Neuronal stem cell (in vitro differentiated cells): ENCODE results near the gene GMPS.
"Not testable (repeated sequence)": the region's sequence is repeated elsewhere in the genome, so short reads cannot be mapped to it uniquely, and the experiment has no call there.

ENCODE experiments used
- DNase-seq: peaks from one replicate; pipeline ENCODE4 v3.0.0-alpha.2; 2013; ENCODE audit warnings: low spot score
- H2AFZ ChIP-seq: one replicate; pipeline ENCODE4 v1.6.1; 2013; ENCODE audit warnings: mild to moderate bottlenecking, low read length, inconsistent platforms
- H2AK5ac ChIP-seq: 2 replicates; pipeline ENCODE4 v1.6.1; 2013; ENCODE audit warnings: low read depth, mild to moderate bottlenecking, inconsistent platforms, low read length, moderate library complexity, mixed read lengths
- H2BK120ac ChIP-seq: 2 replicates; pipeline ENCODE4 v1.6.1; 2013; ENCODE audit warnings: low read depth, mild to moderate bottlenecking, inconsistent platforms, low read length, moderate library complexity, mixed read lengths
- H2BK12ac ChIP-seq: one replicate; pipeline ENCODE4 v1.6.1; 2013; ENCODE audit warnings: low read length, inconsistent platforms
- H2BK15ac ChIP-seq: 2 replicates; pipeline ENCODE4 v1.6.1; 2013; ENCODE audit warnings: mild to moderate bottlenecking, low read length, inconsistent platforms, mixed read lengths
- H2BK5ac ChIP-seq: one replicate; pipeline ENCODE4 v1.6.1; 2013; ENCODE audit warnings: inconsistent platforms, mild to moderate bottlenecking, low read length, moderate library complexity
- H3K14ac ChIP-seq: one replicate; pipeline ENCODE4 v1.6.1; 2013; ENCODE audit warnings: low read length, inconsistent platforms
- H3K18ac ChIP-seq: 2 replicates; pipeline ENCODE4 v1.6.1; 2013; ENCODE audit warnings: low read length, inconsistent platforms
- H3K23ac ChIP-seq: 2 replicates; pipeline ENCODE4 v1.6.1; 2013; ENCODE audit warnings: low read depth, mild to moderate bottlenecking, mixed read lengths, low read length, inconsistent platforms; ENCODE audit not compliant: poor library complexity
- H3K27ac ChIP-seq: replicated peaks from 3 replicates; pipeline ENCODE4 v1.5.1; 2013; ENCODE audit warnings: low read length, inconsistent platforms
- H3K27me3 ChIP-seq, 3 experiments: 2 replicates each; pipeline ENCODE4 v1.6.1; 2013; ENCODE audit warnings: low read length in 3 of 3, mild to moderate bottlenecking in 2 of 3, inconsistent platforms in 1 of 3, low read depth in 1 of 3, mixed read lengths in 1 of 3, moderate library complexity in 1 of 3; ENCODE audit not compliant: control insufficient read depth in 3 of 3, insufficient read depth in 3 of 3
- H3K36me3 ChIP-seq, 2 donors: replicated peaks in 1 of 2; 2 replicates each; pipeline ENCODE4 v1.6.1; 2013; ENCODE audit warnings: low read length in 2 of 2; ENCODE audit not compliant: control insufficient read depth in 2 of 2, insufficient read depth in 2 of 2
- H3K4ac ChIP-seq: 2 replicates; pipeline ENCODE4 v1.6.1; 2013; ENCODE audit warnings: inconsistent platforms, mild to moderate bottlenecking, low read length, moderate library complexity
- H3K4me1 ChIP-seq, 2 donors: 1 replicate in 1 of 2; 2 replicates in 1 of 2; pipeline ENCODE4 v1.6.1; 2013; ENCODE audit warnings: low read length in 2 of 2, low read depth in 1 of 2; ENCODE audit not compliant: control insufficient read depth in 2 of 2, insufficient read depth in 1 of 2
- H3K4me2 ChIP-seq: one replicate; pipeline ENCODE4 v1.6.1; 2013; ENCODE audit warnings: mild to moderate bottlenecking, low read length, inconsistent platforms; ENCODE audit not compliant: insufficient read depth, poor library complexity, severe bottlenecking
- H3K4me3 ChIP-seq, 2 donors: 2 replicates each; pipeline ENCODE4 v1.5.1; 2013; ENCODE audit warnings: low read length in 2 of 2, mild to moderate bottlenecking in 2 of 2, inconsistent platforms in 1 of 2, moderate library complexity in 1 of 2
- H3K79me1 ChIP-seq: one replicate; pipeline ENCODE4 v1.6.1; 2013; ENCODE audit warnings: low read depth, mild to moderate bottlenecking, inconsistent platforms, low read length, moderate library complexity
- H3K9ac ChIP-seq: one replicate; pipeline ENCODE4 v1.6.1; 2013; ENCODE audit warnings: mild to moderate bottlenecking, low read depth, low read length, inconsistent platforms; ENCODE audit not compliant: poor library complexity
- H3K9me3 ChIP-seq, 2 donors: replicated peaks in 1 of 2; 2 replicates each; pipeline versions ENCODE3 to v1.6.1; 2013; ENCODE audit warnings: low read length in 2 of 2, mild to moderate bottlenecking in 2 of 2, inconsistent platforms in 1 of 2, low read depth in 1 of 2, mixed read lengths in 1 of 2, moderate library complexity in 1 of 2; ENCODE audit not compliant: control insufficient read depth in 2 of 2, insufficient read depth in 1 of 2
- H4K8ac ChIP-seq: one replicate; pipeline ENCODE4 v1.6.1; 2013; ENCODE audit warnings: low read depth, mild to moderate bottlenecking, inconsistent platforms, low read length, moderate library complexity
- H4K91ac ChIP-seq: one replicate; pipeline ENCODE4 v1.6.1; 2013; ENCODE audit warnings: low read length, low read depth, mild to moderate bottlenecking, inconsistent platforms; ENCODE audit not compliant: poor library complexity
- WGBS, 2 donors: extraction: QIAGEN DNeasy Blood & Tissue Kit; methylation state at CpG; one replicate each; pipeline ENCODE4 v1.1.7; 2013; ENCODE audit warnings: missing lambda C conversion rate in 2 of 2, mixed read lengths in 1 of 2; ENCODE audit not compliant: insufficient read length in 2 of 2, insufficient replicate concordance in 1 of 2; ENCODE audit errors: extremely low coverage in 2 of 2; 5-methylcytosine and 5-hydroxymethylcytosine counted together

The GMPS gene

DNA sequence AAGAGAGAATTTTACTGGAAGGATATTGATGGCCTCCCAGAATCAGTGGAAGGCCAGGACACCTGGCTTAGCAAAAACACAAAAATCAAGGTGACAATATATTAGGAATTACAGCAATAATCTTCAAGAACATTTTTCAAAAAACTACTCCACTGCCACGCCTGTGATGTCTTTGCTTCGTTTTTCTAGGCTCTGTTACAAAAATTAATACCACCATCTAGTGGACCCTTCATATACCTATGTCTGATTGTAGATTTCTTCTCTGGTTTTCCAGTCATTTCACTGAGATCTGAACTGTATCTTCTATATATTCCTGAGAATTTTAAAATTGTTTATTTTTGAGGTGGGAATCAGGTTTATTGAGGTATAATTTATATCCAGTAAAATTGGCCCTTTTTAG, 10.6 kb upstream of the GMPS start:
- no peak overlapping the region for H3K9ac ChIP-seq
- H4K8ac ChIP-seq = no peak overlapping the region
- H2AFZ ChIP-seq = peak overlapping the region; percentile 56
- H3K23ac ChIP-seq = no peak overlapping the region
- no peak overlapping the region for H2AK5ac ChIP-seq
- H2BK120ac ChIP-seq = no peak overlapping the region
- H3K27ac ChIP-seq = no peak overlapping the region
- no peak overlapping the region for H3K4me3 ChIP-seq
- H2BK15ac ChIP-seq = no peak overlapping the region
- WGBS, 2 donors = no CpG with 5 or more reads among the region's 2 CpGs
- H2BK5ac ChIP-seq = no peak overlapping the region
- H3K9me3 ChIP-seq = peaks cover 0 to 3% of the 10 kb centered on the region in 2 donors
- H3K14ac ChIP-seq = no peak overlapping the region
- no peak overlapping the region for H3K4me2 ChIP-seq
- H4K91ac ChIP-seq = no peak overlapping the region
- no peak overlapping the region for H2BK12ac ChIP-seq
- H3K18ac ChIP-seq = no peak overlapping the region
- no peaks in the 10 kb centered on the region for H3K27me3 ChIP-seq
- no peak for DNase-seq
- H3K4me1 ChIP-seq = no peaks in the 10 kb centered on the region
- H3K36me3 ChIP-seq = no peaks in the 10 kb centered on the region
- H3K79me1 ChIP-seq = no peaks in the 10 kb centered on the region
- H3K4ac ChIP-seq = no peak overlapping the region

DNA sequence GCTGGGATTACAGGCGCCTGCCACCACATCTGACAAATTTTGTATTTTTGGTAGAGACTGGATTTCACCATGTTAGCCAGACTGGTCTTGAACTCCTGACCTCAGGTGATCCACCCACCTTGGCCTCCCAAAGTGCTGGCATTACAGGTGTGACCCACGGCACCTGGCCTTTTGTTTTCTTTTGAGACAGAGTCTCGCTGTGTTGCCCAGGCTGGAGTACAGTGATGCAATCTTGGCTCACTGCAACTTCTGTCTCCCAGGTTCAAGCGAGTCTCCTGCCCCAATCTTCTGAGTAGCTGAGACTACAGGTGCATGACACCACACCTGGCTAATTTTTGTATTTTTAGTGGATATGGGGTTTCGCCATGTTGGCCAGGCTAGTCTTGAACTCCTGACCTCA, 10.0 kb upstream of the GMPS start:
- H2AFZ ChIP-seq, H2BK15ac ChIP-seq, H3K14ac ChIP-seq, H3K9me3 ChIP-seq, H3K27me3 ChIP-seq, H2BK5ac ChIP-seq, H3K36me3 ChIP-seq, H3K23ac ChIP-seq, DNase-seq, H3K9ac ChIP-seq, H4K91ac ChIP-seq, H3K27ac ChIP-seq, H2BK120ac ChIP-seq, H3K4me2 ChIP-seq, H3K4ac ChIP-seq, H3K79me1 ChIP-seq, H2BK12ac ChIP-seq, H3K4me1 ChIP-seq, H4K8ac ChIP-seq, H3K18ac ChIP-seq, H3K4me3 ChIP-seq, H2AK5ac ChIP-seq: not testable (repeated sequence)
- WGBS, 2 donors = no CpG with 5 or more reads among the region's 5 CpGs

DNA sequence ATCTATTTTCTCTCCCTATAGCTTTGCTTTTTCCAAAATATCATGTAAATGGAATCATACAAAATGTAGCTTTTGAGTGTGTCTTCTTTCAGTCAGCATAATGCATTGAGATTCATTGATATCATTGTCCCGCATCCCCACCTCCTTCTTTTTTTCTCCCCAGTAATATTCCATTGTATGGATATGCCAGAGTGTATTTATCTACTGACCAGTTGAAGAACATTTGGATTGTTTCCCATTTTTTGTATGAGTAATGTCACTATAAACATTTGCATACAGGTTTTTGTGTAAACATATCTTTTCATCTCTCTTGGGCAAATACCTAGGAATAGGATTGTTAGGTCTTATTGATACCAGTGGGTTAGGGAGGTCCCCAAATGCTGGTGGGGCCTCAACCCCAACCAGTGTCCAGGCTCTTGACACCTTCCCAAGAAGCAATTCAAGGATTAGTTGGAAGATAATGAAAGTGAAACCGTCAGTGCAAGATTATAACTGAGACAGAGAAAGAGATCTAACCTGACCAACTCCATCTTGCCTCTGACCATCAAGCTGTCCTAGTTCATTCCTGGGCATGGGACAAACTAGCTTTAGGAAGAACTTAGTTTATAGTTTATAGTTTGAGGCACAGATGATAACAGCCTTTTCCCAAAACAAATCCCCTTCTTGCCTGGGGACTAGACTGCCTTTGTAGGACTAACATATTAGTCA, 8.8 kb upstream of the GMPS start:
- H3K4me1 ChIP-seq = no peaks in the 10 kb centered on the region
- H3K23ac ChIP-seq = no peak overlapping the region
- no peak overlapping the region for H2BK120ac ChIP-seq
- no peak overlapping the region for H4K8ac ChIP-seq
- no peak overlapping the region for H2BK5ac ChIP-seq
- H3K18ac ChIP-seq = no peak overlapping the region
- H3K4me3 ChIP-seq = no peak overlapping the region
- H3K9ac ChIP-seq = no peak overlapping the region
- H3K27me3 ChIP-seq = no peaks in the 10 kb centered on the region
- no CpG with 5 or more reads among the region's 2 CpGs for WGBS, 2 donors
- no peak overlapping the region for H3K14ac ChIP-seq
- H2BK15ac ChIP-seq = no peak overlapping the region
- no peak overlapping the region for H3K27ac ChIP-seq
- H2AK5ac ChIP-seq = no peak overlapping the region
- DNase-seq = no peak
- no peak overlapping the region for H3K4me2 ChIP-seq
- H2AFZ ChIP-seq = no peak overlapping the region
- H4K91ac ChIP-seq = no peak overlapping the region
- H3K36me3 ChIP-seq = no peaks in the 10 kb centered on the region
- H2BK12ac ChIP-seq = no peak overlapping the region
- H3K4ac ChIP-seq = no peak overlapping the region
- H3K79me1 ChIP-seq = no peaks in the 10 kb centered on the region
- H3K9me3 ChIP-seq = no peaks in the 10 kb centered on the region

- not testable (repeated sequence) for H3K27me3 ChIP-seq, H3K9ac ChIP-seq, H2AK5ac ChIP-seq, H2BK120ac ChIP-seq, DNase-seq, H3K36me3 ChIP-seq, H3K18ac ChIP-seq, H3K9me3 ChIP-seq, H4K8ac ChIP-seq, H3K4me3 ChIP-seq, H2BK15ac ChIP-seq, H3K14ac ChIP-seq, H4K91ac ChIP-seq, H3K27ac ChIP-seq, H2AFZ ChIP-seq, H2BK12ac ChIP-seq, H3K4me1 ChIP-seq, H3K79me1 ChIP-seq, H2BK5ac ChIP-seq, H3K4me2 ChIP-seq, H3K4ac ChIP-seq, H3K23ac ChIP-seq
- WGBS, 2 donors = no CpG with 5 or more reads among the region's 12 CpGs
Observed at GRCh38 chr3:155862290-155862982, 8.0 kb upstream of the GMPS start.
